DMS 273 (cell line): ENCODE data around the gene CDY2B.
"Not testable (repeated sequence)": the region's sequence is repeated elsewhere in the genome, so short reads cannot be mapped to it uniquely, and the experiment has no call there.

Experiments used
- DNase-seq: peaks from one replicate; lab custom pipeline; 2025; ENCODE audit not compliant: unreplicated experiment; lab: John Stamatoyannopoulos, UW

CDY2B gene

DNA sequence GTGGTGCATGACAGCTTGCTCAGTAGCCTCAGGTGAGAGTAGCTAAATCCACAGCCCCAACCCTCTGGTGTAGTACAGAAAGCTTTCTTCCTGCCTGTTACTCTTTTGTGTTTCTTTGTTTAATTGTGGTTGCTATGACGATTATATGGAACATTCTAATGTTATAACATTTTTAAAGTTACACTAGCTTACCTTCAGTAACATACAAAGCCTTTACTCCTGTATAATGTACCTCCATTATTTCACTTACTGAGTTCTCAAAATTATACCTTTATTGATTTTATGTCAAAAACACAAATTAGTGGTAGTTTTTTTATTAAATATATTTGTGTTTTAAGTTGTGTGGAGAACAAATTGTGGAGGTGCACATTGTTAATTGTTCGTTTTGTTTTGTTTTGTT lies at the start of gene CDY2B:
Gene CDY2B, minus strand, starts transcription at position 101 of the 400 bp plus-strand sequence. CDS start 328 bp downstream, outside the sequence.
- not testable (repeated sequence) for DNase-seq

- DNase-seq: not testable (repeated sequence)
Measured at GRCh38 chrY:17908009-17908408, 28.0 kb upstream of the CDY2B start.

GRCh38 chrY:17907351-17907750 lies 27.3 kb upstream of the CDY2B start:
- not testable (repeated sequence) for DNase-seq

DNA sequence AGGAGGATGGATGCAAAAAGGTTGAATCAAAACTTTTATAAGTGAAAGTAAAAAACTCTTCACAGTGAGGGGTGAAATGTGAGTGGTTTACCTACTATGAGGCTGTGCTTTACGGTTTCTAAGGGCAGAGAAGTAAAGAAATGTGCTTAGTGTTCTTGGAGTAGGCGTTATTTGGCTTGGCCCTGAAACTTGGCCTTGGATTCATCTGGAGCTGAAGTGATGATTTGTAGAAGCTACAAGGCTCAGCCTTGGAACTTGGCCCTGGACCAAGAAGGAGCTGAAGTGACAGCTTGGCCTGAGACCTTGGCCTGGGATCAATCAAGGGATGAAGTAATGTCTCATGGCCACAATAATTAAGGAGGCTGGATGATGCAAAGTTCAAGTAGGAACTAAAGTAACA lies 1.7 kb upstream of the CDY2B start:
- not testable (repeated sequence) for DNase-seq

- DNase-seq: not testable (repeated sequence)
Measured at GRCh38 chrY:17876767-17877166, 3.3 kb downstream of the CDY2B start.

DNA sequence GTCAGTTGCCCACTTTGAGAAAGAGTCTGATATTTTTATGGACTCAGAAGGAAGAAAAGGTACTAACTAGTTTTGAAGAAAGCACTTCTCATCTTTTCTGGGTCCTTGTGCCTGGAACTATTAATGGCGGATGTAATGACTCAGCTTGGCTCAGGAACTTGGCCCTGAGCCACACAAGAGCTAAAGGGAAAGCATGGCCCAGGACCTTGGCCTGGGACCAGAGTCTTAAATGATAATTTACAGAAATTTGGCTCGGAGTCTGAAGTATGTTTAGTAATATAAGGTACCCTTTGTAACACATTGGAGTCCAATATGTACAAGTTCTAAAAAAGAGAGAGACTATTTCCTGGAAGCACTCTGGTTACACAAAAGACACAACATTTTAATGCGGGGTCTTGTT lies 4.6 kb downstream of the CDY2B start:
- not testable (repeated sequence) for DNase-seq

DNA sequence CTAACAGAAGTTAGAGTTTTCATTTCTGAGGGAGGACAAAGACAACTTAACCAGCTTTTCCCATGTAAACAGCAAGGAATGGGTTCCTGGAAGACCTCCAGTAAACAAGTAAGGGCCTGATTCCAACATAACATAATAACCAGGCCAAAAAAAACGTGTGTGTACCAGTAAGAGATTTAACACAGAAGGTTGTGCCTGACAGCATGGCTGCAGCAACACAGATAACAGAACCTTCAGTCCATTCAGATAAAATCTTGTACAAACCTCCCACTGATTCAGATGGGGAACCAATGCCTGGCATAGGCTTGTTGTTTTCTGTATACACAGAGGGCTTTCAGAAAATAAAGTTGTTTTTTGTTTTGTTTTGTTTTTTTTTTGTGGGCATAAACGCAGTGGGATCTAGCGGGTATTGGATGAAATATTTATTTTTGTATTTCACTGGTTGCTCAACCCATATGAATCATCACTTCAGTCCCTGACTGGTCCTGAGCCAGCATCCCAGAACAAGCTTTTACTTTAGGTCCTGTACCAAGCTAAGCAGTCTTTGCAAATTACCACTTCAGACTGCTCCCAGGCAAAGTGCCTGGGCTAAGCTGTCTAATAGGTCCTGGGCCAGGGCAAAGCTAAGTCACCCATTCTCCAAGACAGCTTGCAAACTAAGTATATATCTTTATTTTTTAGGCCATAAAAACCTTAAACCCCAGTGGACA lies 8.7 kb downstream of the CDY2B start:
- DNase-seq: not testable (repeated sequence)

DNA sequence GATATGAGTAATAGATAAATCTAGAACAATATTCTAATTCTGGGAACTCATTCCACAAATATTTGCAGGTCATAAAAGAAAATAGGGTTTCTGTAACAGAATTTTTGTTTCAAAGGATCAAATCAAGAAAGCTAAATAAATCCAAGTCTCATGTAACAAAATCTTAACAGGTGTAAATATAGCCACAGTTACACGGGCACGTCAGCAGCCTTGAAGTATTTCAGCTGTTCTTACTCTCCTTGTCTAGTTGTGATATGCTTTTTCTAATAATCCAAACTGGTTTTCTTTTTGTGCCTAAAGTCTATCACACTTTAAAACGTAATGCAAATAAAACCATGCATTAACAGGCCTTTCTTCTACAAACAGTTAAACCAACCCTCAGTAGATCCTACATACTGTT lies 9.3 kb downstream of the CDY2B start:
- not testable (repeated sequence) for DNase-seq

DNA sequence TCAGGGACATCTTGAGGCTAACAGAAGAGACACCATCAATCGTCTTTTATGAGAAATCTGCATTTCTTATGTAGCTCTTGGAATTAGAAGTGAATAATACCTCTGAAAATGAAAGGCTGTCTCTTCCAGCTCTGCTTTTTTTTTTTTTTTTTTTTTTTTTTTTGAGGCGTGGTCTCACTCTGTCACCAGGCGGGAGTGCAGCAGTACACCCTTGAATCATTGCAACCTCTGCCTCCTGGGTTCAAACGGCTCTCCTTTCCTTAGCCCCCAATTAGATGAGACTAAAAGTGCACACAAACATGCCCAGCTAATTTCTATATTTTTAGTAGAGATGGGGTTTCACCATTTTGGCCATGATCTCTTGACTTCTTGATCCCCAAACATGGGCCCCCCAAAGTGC lies 12.2 kb downstream of the CDY2B start:
- not testable (repeated sequence) for DNase-seq

DNA sequence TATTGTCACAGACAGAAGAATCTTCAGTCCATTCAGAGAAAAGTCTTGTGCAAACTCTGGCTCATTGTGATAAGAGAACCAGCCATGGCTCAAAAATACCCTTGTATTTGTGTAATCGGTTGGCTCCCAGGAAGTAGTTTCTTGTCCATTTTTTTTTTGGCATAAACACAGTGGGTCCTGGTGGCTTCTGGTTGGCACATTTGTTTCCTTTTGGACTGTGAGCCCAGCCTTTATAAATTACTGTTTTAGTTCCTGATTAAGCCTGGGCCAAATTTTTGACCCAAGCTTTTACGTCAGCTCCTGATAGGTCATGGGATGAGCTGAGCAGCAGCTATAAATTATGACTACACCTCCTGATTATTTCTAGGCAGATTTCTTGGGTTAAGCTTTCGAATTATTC lies 19.4 kb downstream of the CDY2B start:
- not testable (repeated sequence) for DNase-seq

DNA sequence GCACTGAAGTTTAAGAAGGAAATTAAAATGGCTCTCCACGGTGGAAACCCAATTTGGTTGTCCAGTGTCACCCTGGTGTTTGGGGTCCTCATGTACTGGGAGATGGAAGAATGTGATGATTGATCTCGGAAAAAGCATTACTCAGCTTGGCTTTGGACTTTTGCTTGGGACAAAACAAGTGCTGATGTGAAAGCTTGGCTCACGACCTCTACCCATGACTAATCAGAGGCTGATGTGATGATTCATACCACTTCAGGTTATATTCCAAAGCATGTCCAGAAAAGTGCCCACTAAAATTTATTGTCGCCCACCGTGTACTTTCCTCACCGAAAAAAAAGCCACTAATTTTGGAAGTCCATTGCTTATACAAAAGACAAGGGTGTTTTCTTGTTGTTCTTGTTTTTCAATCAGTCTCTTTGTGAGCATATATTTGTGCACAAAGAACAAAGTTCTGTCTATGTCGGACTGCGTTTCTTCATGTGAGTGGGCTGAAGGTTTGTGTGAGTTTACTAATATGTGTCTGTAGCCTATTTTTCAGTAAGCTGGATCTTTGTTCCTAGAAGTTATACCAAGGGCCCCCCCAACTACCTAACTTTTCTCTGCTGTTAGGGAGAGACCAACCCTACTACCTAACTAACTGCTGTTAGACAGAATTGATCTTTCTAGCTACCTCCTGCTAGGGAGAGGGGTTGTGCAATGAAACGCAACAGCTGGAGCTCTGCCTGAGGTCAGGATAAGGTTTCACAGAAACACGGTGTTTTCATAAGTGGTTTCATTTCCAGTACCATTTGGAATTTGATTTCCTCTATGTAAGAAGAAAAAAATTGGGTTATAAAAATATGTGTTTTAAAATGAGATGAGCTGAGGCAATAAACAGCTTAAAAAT lies 22.8 kb downstream of the CDY2B start:
- not testable (repeated sequence) for DNase-seq

DNA sequence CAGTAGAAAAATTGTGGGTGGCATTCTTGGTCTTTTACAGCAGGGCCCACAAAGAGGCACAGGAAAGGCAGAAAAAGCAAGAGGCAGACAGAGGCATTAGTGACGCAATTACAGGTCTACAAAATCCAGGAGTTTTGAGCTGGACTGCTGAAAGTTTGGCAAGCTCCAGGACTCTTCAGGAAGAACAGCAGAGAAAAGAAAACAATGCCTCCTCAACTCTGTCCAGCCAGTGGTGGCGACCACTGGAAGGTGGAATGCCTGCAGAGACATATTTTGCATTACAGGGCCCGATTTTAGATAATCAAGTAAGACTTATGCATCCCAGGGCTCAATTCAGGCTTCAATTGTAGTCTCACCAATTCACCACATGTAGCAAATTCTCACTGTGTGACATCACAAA lies 23.5 kb downstream of the CDY2B start:
- not testable (repeated sequence) for DNase-seq

DNA sequence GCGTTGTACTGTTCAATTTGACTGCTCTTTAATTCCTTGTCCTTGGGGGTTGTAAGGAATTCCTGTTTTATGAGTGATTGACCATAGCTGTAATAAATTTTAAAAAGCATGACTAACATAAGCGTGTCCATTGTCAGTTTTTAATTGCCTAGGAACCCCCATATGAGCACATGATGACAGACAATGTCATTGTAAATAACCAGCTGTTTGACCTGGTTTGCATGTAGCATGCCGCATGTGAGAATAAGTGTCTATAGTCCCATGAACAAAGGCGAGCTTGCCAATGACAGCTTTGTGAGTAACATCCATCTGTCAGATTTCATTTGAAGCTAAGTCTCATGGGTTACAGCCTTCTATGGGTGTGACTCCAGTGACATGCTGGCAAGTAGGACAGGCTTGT lies 30.9 kb downstream of the CDY2B start:
- not testable (repeated sequence) for DNase-seq

DNA sequence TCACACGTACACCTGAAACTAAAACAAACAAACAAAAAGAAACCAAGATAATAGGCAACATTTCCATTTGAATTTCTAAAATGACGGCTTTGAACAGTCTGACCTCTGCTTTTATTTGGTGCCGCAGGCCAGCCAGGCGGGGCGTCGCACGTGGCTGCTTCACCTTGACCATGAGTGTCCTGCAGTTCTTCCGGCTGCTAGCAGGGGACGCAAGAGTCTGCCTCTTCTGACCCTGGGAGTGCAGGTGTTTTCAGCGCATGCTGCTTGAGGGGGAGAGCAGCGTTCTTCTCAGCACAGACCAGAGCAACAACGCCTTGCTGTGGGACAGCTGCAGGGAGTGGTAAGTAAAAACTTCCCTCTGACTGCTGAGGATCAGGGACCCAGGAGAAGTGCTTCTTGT lies 47.9 kb downstream of the CDY2B start:
- not testable (repeated sequence) for DNase-seq
